ENCODE results near the gene PNMA8C.
A peak's percentile ranks its signal among the peaks of the same experiment; 100 is the strongest.

Gene PNMA8C

DNA sequence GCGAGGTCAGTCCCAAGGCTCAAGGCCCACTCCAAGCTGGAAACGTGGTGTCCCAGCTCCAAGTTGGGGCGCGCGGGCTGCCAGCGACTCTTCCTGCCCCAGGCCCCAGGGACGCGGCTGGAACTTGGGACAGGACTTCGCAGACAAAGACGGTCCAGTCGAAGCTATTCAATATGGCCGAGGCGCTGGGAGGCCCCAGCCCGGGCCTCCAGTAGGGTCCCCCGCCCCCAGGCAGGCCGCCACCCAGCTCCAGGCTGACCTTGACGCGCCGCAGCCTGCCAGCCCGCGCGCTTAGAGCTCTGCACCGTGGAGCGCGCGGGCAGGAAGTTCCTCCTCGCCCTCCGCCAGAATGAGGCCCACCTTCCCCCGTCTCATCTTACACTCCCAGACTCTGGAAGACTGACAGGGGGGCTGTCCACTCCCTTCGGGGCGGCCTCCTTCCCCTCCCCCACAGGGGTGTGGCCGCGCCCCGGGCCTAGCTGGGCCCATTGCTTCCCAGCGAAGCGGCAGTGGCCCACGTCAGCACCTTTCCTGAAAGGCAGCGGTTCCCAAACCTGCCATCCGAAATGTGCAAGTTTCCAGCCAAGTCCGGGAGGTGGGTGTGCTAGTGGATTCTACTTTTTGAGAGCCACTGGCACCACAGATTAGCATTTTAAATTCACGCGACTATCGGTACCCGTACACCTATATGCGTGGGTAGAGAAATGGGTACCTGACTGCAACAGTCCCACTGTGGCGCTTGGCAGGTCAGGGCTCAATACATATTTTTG, 15.3 kb downstream of the PNMA8C start, which contains the start of gene CCDC8 (continued):
- TF ChIP-seq ZNF701 (tag by site-specific recombination; IDR thresholded peaks at IDR 0.05) (no peak), ZNF138 (tag by site-specific recombination; IDR thresholded peaks at IDR 0.05; ENCODE audit: borderline replicate concordance) (no peak), FEZF1 (tag by site-specific recombination; IDR thresholded peaks at IDR 0.05) (no peak), ZFP37 (tag by site-specific recombination; IDR thresholded peaks at IDR 0.05) (0 out of 2 replicates have a peak, but pooled peaks have one; percentile 57), ZNF544 (tag by site-specific recombination; IDR thresholded peaks at IDR 0.05) (no peak), TCF7L2 (IDR thresholded peaks at IDR 0.05; ENCODE audit: borderline replicate concordance, low read depth, low read length) (no peak), ZNF23 (tag by site-specific recombination; IDR thresholded peaks at IDR 0.05; ENCODE audit: borderline replicate concordance) (no peak), ZNF335 (tag by site-specific recombination; conservative IDR thresholded peaks at IDR 0.05) (peak; percentile 94), MYNN (tag by site-specific recombination; IDR thresholded peaks at IDR 0.05; ENCODE audit: borderline replicate concordance) (no peak), ZNF202 (tag by site-specific recombination; IDR thresholded peaks at IDR 0.05; ENCODE audit: borderline replicate concordance) (no peak), INSM2 (tag by site-specific recombination; IDR thresholded peaks at IDR 0.05) (no peak), ZNF530 (tag by site-specific recombination; IDR thresholded peaks at IDR 0.05; ENCODE audit: low read depth) (no peak), KLF7 (tag by site-specific recombination; IDR thresholded peaks at IDR 0.05; ENCODE audit: borderline replicate concordance) (peak; percentile 94; the same call in 1 of the 2 replicates), MEIS1 (CRISPR knock-in tag; IDR thresholded peaks at IDR 0.05; ENCODE audit: borderline replicate concordance) (no peak), ZXDB (tag by site-specific recombination; IDR thresholded peaks at IDR 0.05) (peak; percentile 91), ZBTB11 (tag by site-specific recombination; conservative IDR thresholded peaks at IDR 0.05; ENCODE audit: low read depth) (peak; percentile 63), ZNF404 (tag by site-specific recombination; IDR thresholded peaks at IDR 0.05) (no peak), ZSCAN16 (tag by site-specific recombination; IDR thresholded peaks at IDR 0.05) (no peak), GLI2 (tag by site-specific recombination; IDR thresholded peaks at IDR 0.05; ENCODE audit: borderline replicate concordance, low read depth) (no peak)
- TF ChIP-seq, protein P1, sequence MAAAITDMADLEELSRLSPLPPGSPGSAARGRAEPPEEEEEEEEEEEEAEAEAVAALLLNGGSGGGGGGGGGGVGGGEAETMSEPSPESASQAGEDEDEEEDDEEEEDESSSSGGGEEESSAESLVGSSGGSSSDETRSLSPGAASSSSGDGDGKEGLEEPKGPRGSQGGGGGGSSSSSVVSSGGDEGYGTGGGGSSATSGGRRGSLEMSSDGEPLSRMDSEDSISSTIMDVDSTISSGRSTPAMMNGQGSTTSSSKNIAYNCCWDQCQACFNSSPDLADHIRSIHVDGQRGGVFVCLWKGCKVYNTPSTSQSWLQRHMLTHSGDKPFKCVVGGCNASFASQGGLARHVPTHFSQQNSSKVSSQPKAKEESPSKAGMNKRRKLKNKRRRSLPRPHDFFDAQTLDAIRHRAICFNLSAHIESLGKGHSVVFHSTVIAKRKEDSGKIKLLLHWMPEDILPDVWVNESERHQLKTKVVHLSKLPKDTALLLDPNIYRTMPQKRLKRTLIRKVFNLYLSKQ (tag by site-specific recombination; IDR thresholded peaks at IDR 0.05; ENCODE audit: borderline replicate concordance), result no peak
- TF ChIP-seq, protein P2, sequence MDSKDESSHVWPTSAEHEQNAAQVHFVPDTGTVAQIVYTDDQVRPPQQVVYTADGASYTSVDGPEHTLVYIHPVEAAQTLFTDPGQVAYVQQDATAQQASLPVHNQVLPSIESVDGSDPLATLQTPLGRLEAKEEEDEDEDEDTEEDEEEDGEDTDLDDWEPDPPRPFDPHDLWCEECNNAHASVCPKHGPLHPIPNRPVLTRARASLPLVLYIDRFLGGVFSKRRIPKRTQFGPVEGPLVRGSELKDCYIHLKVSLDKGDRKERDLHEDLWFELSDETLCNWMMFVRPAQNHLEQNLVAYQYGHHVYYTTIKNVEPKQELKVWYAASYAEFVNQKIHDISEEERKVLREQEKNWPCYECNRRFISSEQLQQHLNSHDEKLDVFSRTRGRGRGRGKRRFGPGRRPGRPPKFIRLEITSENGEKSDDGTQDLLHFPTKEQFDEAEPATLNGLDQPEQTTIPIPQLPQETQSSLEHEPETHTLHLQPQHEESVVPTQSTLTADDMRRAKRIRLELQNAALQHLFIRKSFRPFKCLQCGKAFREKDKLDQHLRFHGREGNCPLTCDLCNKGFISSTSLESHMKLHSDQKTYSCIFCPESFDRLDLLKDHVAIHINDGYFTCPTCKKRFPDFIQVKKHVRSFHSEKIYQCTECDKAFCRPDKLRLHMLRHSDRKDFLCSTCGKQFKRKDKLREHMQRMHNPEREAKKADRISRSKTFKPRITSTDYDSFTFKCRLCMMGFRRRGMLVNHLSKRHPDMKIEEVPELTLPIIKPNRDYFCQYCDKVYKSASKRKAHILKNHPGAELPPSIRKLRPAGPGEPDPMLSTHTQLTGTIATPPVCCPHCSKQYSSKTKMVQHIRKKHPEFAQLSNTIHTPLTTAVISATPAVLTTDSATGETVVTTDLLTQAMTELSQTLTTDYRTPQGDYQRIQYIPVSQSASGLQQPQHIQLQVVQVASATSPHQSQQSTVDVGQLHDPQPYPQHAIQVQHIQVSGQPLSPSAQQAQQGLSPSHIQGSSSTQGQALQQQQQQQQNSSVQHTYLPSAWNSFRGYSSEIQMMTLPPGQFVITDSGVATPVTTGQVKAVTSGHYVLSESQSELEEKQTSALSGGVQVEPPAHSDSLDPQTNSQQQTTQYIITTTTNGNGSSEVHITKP (tag by site-specific recombination; IDR thresholded peaks at IDR 0.05), result peak; percentile 68
- TF ChIP-seq, protein P3, sequence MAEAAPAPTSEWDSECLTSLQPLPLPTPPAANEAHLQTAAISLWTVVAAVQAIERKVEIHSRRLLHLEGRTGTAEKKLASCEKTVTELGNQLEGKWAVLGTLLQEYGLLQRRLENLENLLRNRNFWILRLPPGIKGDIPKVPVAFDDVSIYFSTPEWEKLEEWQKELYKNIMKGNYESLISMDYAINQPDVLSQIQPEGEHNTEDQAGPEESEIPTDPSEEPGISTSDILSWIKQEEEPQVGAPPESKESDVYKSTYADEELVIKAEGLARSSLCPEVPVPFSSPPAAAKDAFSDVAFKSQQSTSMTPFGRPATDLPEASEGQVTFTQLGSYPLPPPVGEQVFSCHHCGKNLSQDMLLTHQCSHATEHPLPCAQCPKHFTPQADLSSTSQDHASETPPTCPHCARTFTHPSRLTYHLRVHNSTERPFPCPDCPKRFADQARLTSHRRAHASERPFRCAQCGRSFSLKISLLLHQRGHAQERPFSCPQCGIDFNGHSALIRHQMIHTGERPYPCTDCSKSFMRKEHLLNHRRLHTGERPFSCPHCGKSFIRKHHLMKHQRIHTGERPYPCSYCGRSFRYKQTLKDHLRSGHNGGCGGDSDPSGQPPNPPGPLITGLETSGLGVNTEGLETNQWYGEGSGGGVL (tag by site-specific recombination; IDR thresholded peaks at IDR 0.05), result peak; percentile 57
- TF ChIP-seq, protein P4, sequence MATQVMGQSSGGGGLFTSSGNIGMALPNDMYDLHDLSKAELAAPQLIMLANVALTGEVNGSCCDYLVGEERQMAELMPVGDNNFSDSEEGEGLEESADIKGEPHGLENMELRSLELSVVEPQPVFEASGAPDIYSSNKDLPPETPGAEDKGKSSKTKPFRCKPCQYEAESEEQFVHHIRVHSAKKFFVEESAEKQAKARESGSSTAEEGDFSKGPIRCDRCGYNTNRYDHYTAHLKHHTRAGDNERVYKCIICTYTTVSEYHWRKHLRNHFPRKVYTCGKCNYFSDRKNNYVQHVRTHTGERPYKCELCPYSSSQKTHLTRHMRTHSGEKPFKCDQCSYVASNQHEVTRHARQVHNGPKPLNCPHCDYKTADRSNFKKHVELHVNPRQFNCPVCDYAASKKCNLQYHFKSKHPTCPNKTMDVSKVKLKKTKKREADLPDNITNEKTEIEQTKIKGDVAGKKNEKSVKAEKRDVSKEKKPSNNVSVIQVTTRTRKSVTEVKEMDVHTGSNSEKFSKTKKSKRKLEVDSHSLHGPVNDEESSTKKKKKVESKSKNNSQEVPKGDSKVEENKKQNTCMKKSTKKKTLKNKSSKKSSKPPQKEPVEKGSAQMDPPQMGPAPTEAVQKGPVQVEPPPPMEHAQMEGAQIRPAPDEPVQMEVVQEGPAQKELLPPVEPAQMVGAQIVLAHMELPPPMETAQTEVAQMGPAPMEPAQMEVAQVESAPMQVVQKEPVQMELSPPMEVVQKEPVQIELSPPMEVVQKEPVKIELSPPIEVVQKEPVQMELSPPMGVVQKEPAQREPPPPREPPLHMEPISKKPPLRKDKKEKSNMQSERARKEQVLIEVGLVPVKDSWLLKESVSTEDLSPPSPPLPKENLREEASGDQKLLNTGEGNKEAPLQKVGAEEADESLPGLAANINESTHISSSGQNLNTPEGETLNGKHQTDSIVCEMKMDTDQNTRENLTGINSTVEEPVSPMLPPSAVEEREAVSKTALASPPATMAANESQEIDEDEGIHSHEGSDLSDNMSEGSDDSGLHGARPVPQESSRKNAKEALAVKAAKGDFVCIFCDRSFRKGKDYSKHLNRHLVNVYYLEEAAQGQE (tag by site-specific recombination; IDR thresholded peaks at IDR 0.05), result no peak

All from HEK293 (cell line).